Adrenal gland (tissue), 5 donors: ENCODE measurements around the gene RIMS3.

Experiments
- CTCF ChIP-seq, 6 experiments: fragments of 450-650 bp in 4 of 6; fragments of 200-600 bp in 2 of 6; sonication (generic) in 1 of 6; IDR thresholded peaks; 1 replicate in 5 of 6; 2 replicates in 1 of 6; pipeline versions ENCODE4 v1.5.1 to v1.8.0; 2016 to 2021; ENCODE audit warnings: antibody characterized with exemption in 6 of 6, mild to moderate bottlenecking in 2 of 6, moderate library complexity in 1 of 6
- POLR2A ChIP-seq, 2 donors: fragments of 450-650 bp; IDR thresholded peaks; one replicate each; pipeline ENCODE4 v1.6.1; 2017; ENCODE audit warnings: antibody characterized with exemption in 2 of 2, mild to moderate bottlenecking in 2 of 2, moderate library complexity in 1 of 2
- donor health status: DM: no; HTN: no; CAD: no.

- TF ChIP-seq CTCF (IDR thresholded peaks at IDR 0.05) (no peak), POLR2A (IDR thresholded peaks at IDR 0.05) (no peak)
Observed at GRCh38 chr1:40693425-40693824, 27.9 kb upstream of the RIMS3 start.
